Neural cell (in vitro differentiated cells): ENCODE data around the gene FUNDC2.

Source experiments
- CTCF ChIP-seq: fragments of 450-650 bp; IDR thresholded peaks from 2 replicates; pipeline ENCODE4 v1.5.1; 2014; ENCODE audit warnings: antibody characterized with exemption, mild to moderate bottlenecking, moderate library complexity; ENCODE audit not compliant: poor library complexity, severe bottlenecking
- EP300 ChIP-seq: fragments of 450-650 bp; conservative IDR thresholded peaks from 2 replicates; pipeline ENCODE4 v1.6.1; 2014; ENCODE audit warnings: antibody characterized with exemption, mild to moderate bottlenecking, moderate library complexity; ENCODE audit not compliant: poor library complexity, severe bottlenecking
- EZH2 ChIP-seq: fragments of 200-600, 300-800 bp; shearing (Covaris generic), sonication (generic); IDR thresholded peaks from 2 replicates; pipeline ENCODE4 v1.6.1; 2014; ENCODE audit warnings: antibody characterized with exemption, low read length, borderline replicate concordance, mild to moderate bottlenecking; ENCODE audit not compliant: insufficient read depth, poor library complexity, severe bottlenecking
- MXI1 ChIP-seq: fragments of 450-650 bp; conservative IDR thresholded peaks from 2 replicates; pipeline ENCODE4 v1.6.1; 2014; ENCODE audit warnings: antibody characterized with exemption, mild to moderate bottlenecking; ENCODE audit not compliant: poor library complexity, severe bottlenecking
- POLR2AphosphoS5 ChIP-seq: IDR thresholded peaks from 2 replicates; pipeline ENCODE4 v1.6.1; 2012
- REST ChIP-seq: IDR thresholded peaks from 2 replicates; pipeline ENCODE4 v1.6.1; 2012; ENCODE audit warnings: borderline replicate concordance
- SMC3 ChIP-seq: fragments of 450-650 bp; conservative IDR thresholded peaks from 2 replicates; pipeline ENCODE4 v1.6.1; 2014; ENCODE audit warnings: antibody characterized with exemption, mild to moderate bottlenecking, moderate library complexity; ENCODE audit not compliant: poor library complexity

DNA sequence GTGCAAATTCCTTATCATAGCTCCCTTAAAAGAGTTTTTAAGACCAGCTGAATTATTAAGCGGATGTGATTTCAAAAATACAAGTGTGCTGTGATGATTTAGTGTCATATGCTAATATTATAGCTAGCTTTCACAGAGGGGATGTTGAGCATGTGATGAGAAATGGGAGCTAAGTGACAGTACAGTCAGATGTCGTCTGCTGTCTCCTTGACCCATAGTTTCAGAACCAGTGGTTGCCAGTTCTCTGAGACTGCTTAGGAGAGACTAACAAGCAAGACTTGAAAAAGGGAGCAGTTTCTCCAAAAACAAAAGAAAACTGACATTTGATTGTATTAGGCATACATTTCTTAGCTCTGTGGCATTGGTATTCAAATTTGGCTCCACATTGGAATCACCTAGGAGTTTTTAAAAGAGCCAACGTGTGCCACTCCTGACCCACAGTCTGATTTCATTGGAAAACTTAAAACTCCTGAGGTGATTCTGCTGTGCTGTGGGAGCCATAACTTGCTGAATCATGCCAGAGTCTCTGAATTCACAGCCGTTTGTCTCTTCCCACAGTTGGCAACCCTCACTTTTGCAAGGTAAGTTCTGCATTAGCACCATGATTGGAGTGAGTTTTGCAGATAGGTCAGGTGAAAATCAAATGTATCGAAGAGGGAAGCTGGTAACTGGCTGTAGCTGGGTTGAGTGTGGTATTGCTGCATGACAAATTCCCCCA lies 20.3 kb downstream of the FUNDC2 start:
- no peak for TF ChIP-seq CTCF
- TF ChIP-seq POLR2AphosphoS5 = no peak
- no peak for TF ChIP-seq MXI1
- TF ChIP-seq EP300 = no peak
- no peak for TF ChIP-seq REST
- TF ChIP-seq SMC3 = no peak
- no peak for TF ChIP-seq EZH2
